ENCODE results near the gene ZNF283. TPM values are rescaled to one million over a fixed set of nuclear protein-coding genes. Genes with fewer than 3 reads are reported as not detected.
A peak's percentile ranks its signal among the peaks of the same experiment; 100 is the strongest.

Gene ZNF283
- total and polyA plus RNA-seq, 7 experiments from 2014 or later = 2.2 to 24.4 (median 6.7) TPM

DNA sequence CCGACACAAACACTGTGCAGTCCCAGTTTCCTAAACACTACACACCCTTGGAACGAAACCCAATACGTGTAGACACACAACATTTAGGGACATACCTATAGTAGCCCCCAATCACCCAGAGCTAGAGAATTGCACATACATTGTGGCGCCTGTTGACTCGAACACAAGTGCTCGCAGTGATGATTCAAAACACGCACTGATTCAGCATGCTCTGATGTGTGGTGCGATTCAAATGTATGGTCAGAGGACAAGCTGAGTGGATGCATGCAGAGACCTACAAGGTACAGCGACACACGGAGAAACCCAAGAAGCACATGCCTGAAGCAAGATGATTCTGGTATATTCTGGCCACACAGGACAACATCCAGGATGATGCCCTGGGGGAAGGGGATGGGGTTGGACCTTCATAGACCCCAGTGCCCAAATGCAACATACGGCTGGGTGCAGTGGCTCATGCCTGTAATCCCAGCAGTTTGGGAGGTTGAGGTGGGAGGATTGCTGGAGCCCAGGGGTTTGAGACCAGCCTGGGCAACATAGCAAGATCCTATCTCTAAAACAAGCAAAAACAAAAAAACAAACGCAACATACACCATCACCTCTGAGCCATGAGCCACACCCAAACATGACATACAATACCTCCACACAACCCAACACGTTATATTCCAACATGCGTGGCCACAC, 45.4 kb upstream of the ZNF283 start:
- H3K9me3 ChIP-seq (ENCODE audit: control insufficient read depth in 2 of 3, low read length in 3 of 3) = no peaks in the 10 kb centered on the region
- no peaks in the 10 kb centered on the region for H3K27me3 ChIP-seq (ENCODE audit: control insufficient read depth in 2 of 2, insufficient read depth in 2 of 2, low read length in 2 of 2)
- ChIA-PET POLR2A (interaction anchor here (0.9 to 7.9 kb wide), 2 partner anchors 16 to 25 kb away, joined by 3 to 100 read pairs; no protein-coding TSS in a partner anchor), CTCF (no interaction called here)
- Mint-ChIP-seq H3K4me1 (peaks cover 54 to 83% (median 71%) of the 10 kb centered on the region in 7 donors), H3K27me3 (no peaks in the 10 kb centered on the region), H3K36me3 (peaks cover 0 to 7% (median 0%) of the 10 kb centered on the region in 5 donors), H3K27ac (peak overlapping the region; percentile 56 to 95 (median 91)), H3K9me3 (peaks cover 0 to 2% (median 0%) of the 10 kb centered on the region in 11 donors), H3K4me3 (peak overlapping the region; percentile 66 to 87 (median 82))
- peak overlapping the region; percentile 71 for H3K27ac ChIP-seq (ENCODE audit: low read depth, low read length)
- DNase-seq (no peak), ATAC-seq (no peak)
- H3K36me3 ChIP-seq (ENCODE audit: control insufficient read depth in 2 of 3, insufficient read depth in 3 of 3, low read length in 3 of 3) = no peaks in the 10 kb centered on the region
- no peak overlapping the region for H3K4me3 ChIP-seq (ENCODE audit: low read length)
- intact Hi-C loops (cut with micrococcal nuclease) = loop anchor here (5.0 to 10.0 kb wide), 3 partner anchors 257 to 971 kb away; partner anchors contain the start of gene ETHE1 (in 1 of the 2)
- H3K4me1 ChIP-seq (ENCODE audit: control insufficient read depth in 2 of 2, insufficient read depth in 2 of 2, low read length in 2 of 2) = peaks cover 38 to 54% of the 10 kb centered on the region in 2 donors

DNA sequence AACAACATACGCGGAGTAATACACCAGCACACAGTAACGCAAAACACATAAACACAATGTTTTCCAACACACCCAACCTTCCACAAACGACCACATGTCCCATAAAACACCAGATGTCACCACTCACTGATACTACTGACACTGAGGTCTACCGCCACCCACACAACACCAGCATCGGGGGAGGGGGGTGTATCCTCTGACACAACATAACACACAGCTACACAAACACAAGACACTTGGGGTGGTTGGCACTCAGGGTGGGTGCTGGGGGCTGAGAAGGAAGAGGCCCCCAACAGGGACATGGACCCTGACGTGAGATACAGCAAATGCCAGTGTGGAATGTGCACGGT, 44.8 kb upstream of the ZNF283 start:
- no peaks in the 10 kb centered on the region for H3K9me3 Mint-ChIP-seq
- Histone ChIP-seq H3K27ac (ENCODE audit: low read depth, low read length) (peak overlapping the region; percentile 32), H3K27me3 (ENCODE audit: control insufficient read depth in 2 of 2, insufficient read depth in 2 of 2, low read length in 2 of 2) (no peaks in the 10 kb centered on the region), H3K4me1 (ENCODE audit: control insufficient read depth in 2 of 2, insufficient read depth in 2 of 2, low read length in 2 of 2) (peaks cover 35 to 49% of the 10 kb centered on the region in 2 donors), H3K4me3 (ENCODE audit: low read length) (no peak overlapping the region), H3K36me3 (ENCODE audit: control insufficient read depth in 2 of 3, insufficient read depth in 3 of 3, low read length in 3 of 3) (no peaks in the 10 kb centered on the region), H3K9me3 (ENCODE audit: control insufficient read depth in 2 of 3, low read length in 3 of 3) (no peaks in the 10 kb centered on the region)
- POLR2A ChIA-PET = interaction anchor here (0.9 kb wide), 1 partner anchor 26 kb away, joined by 3 read pairs; no protein-coding TSS in a partner anchor
- DNase-seq (no peak), ATAC-seq (no peak)
- intact Hi-C loops (cut with micrococcal nuclease) = loop anchor here (5.0 to 10.0 kb wide), 3 partner anchors 257 to 970 kb away; partner anchors contain the start of gene ETHE1 (in 1 of the 2)
- H3K36me3 Mint-ChIP-seq = peaks cover 0 to 4% (median 0%) of the 10 kb centered on the region in 5 donors
- peak overlapping the region in 8 of 10 donors; percentile 8 to 77 (median 50) for H3K4me3 Mint-ChIP-seq
- no peaks in the 10 kb centered on the region for H3K27me3 Mint-ChIP-seq
- H3K4me1 Mint-ChIP-seq = peaks cover 49 to 78% (median 66%) of the 10 kb centered on the region in 7 donors
- H3K27ac Mint-ChIP-seq = peak overlapping the region; percentile 10 to 95 (median 89)
- CTCF ChIA-PET = no interaction called here

DNA sequence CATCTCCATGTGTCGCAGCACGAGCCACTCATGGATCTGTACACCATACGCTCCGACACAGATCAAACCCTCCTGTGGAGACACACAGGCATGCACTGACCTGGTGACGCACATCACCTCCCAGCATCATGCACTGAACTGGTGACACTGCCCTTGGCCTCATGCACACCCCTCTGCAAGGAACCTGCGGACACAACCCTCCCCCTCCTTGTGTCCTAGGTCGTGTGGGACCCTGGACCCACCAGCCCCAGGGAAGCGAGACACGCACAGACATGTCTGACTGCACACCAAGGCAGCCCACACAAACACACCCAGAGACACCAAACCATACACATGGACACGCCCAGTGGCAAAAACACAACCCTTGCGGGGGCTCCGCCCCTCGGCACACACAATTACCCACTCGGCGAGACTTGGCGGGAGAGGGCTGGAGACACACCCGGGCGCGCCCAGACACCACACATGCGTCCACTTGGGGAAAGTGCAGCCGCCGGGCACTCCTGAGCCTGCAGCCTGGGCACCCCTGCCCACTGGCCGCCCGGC, 44.4 kb upstream of the ZNF283 start:
- Histone ChIP-seq H3K4me1 (ENCODE audit: control insufficient read depth in 2 of 2, insufficient read depth in 2 of 2, low read length in 2 of 2) (peaks cover 31 to 44% of the 10 kb centered on the region in 2 donors), H3K4me3 (ENCODE audit: low read length) (no peak overlapping the region), H3K27ac (ENCODE audit: low read depth, low read length) (peak overlapping the region; percentile 32), H3K9me3 (ENCODE audit: control insufficient read depth in 2 of 3, low read length in 3 of 3) (no peaks in the 10 kb centered on the region), H3K36me3 (ENCODE audit: control insufficient read depth in 2 of 3, insufficient read depth in 3 of 3, low read length in 3 of 3) (no peaks in the 10 kb centered on the region), H3K27me3 (ENCODE audit: control insufficient read depth in 2 of 2, insufficient read depth in 2 of 2, low read length in 2 of 2) (no peaks in the 10 kb centered on the region)
- ChIA-PET CTCF (interaction anchor here (1.0 kb wide), 1 partner anchor 41 kb away, joined by 4 read pairs; no protein-coding TSS in a partner anchor), POLR2A (no interaction called here)
- intact Hi-C loops (cut with micrococcal nuclease) = loop anchor here (5.0 to 10.0 kb wide), 3 partner anchors 258 to 970 kb away; partner anchors contain the start of gene ETHE1 (in 1 of the 2)
- Mint-ChIP-seq H3K27me3 (no peaks in the 10 kb centered on the region), H3K4me1 (peaks cover 44 to 73% (median 63%) of the 10 kb centered on the region in 7 donors), H3K9me3 (no peaks in the 10 kb centered on the region), H3K27ac (peak overlapping the region; percentile 10 to 95 (median 89)), H3K36me3 (peaks cover 0 to 4% (median 0%) of the 10 kb centered on the region in 5 donors), H3K4me3 (peak overlapping the region in 6 of 10 donors; percentile 4 to 77 (median 48))
- no peak for DNase-seq
- ATAC-seq = no peak

DNA sequence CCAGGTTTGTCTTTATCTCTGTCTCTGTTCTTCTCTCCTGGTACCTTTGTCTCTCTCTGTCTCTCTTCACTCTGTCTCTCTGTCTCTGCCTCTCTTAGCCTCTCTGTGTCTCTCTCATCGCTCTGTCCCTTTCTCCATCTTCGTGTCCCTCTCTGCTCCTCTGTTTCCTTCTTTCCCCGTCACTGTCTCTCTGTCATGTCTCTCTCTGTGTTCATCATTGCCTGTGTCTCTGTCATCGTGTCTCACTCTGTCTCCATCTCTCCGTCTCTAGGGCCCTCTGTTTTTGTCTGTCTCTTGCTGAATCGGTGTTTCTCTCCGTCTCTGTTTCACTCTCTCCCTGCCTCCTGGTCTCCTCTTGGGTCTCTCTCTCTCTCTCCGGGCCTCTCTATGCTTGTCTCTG, 43.5 kb upstream of the ZNF283 start:
- Mint-ChIP-seq H3K27me3 (peaks cover 0 to 1% (median under 1%) of the 10 kb centered on the region in 5 donors), H3K27ac (peak overlapping the region; percentile 91 to 98 (median 95)), H3K4me3 (peak overlapping the region; percentile 9 to 86 (median 75)), H3K4me1 (peaks cover 35 to 64% (median 54%) of the 10 kb centered on the region in 7 donors), H3K36me3 (peaks cover 0 to 4% (median 0%) of the 10 kb centered on the region in 5 donors), H3K9me3 (no peaks in the 10 kb centered on the region)
- Histone ChIP-seq H3K27me3 (ENCODE audit: control insufficient read depth in 2 of 2, insufficient read depth in 2 of 2, low read length in 2 of 2) (no peaks in the 10 kb centered on the region), H3K4me1 (ENCODE audit: control insufficient read depth in 2 of 2, insufficient read depth in 2 of 2, low read length in 2 of 2) (peaks cover 27 to 36% of the 10 kb centered on the region in 2 donors), H3K36me3 (ENCODE audit: control insufficient read depth in 2 of 3, insufficient read depth in 3 of 3, low read length in 3 of 3) (no peaks in the 10 kb centered on the region), H3K27ac (ENCODE audit: low read depth, low read length) (peak overlapping the region; percentile 72), H3K4me3 (ENCODE audit: low read length) (peak overlapping the region; percentile 10), H3K9me3 (ENCODE audit: control insufficient read depth in 2 of 3, low read length in 3 of 3) (no peaks in the 10 kb centered on the region)
- ChIA-PET POLR2A (interaction anchor here (2.3 kb wide), 1 partner anchor 18 kb away, joined by 16 read pairs; no protein-coding TSS in a partner anchor), CTCF (interaction anchor here (1.0 to 2.5 kb wide), 2 partner anchors 38 to 42 kb away, joined by 4 to 34 read pairs; no protein-coding TSS in a partner anchor)
- DNase-seq (no peak), ATAC-seq (no peak)
- intact Hi-C loops (cut with micrococcal nuclease) = loop anchor here (1.0 to 10.0 kb wide), 8 partner anchors 25 to 969 kb away; partner anchors contain the start of genes ETHE1 (in 1 of the 2), IRGQ (in 1 of the 2), SMG9 (in 1 of the 2) and ZNF576 (in 1 of the 2)

DNA sequence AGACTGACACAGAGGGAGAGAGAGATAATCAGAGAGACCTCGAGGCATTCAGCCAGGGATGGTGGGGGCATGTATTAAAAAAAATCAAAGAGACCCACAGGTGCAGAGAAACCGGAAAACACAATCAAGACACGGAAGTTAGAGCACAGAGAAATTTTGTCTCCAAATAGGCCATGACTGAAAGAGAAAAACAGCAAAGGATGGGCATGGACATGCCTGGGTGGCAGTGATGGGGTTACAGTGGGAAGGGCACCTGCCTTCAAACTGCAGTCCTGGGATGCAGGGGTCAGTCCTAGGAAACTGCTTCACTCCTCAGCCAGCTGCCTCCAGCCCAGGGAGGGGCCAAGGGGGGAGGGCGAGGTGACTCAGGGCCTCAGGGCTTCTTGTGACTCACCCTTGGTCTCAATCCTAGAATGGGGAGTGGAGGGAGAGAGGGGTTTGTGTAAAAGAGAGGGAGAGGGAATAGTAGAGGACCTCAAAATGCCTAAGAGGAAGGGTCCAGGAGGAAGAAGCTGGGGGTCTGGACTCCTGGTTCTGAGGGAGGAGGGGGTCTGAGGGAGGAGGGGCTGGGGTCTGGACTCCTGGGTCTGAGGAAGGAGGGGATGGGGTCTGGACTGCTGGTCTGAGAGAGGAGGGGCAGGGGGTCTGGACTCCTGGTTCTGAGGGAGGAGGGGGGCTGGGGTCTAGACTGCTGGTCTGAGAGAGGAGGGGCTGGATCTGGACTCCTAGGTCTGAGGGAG, 42.7 kb upstream of the ZNF283 start:
- ChIA-PET CTCF (interaction anchor here (0.8 to 2.5 kb wide), 4 partner anchors 39 to 189 kb away, joined by 3 to 34 read pairs (median 3); no protein-coding TSS in a partner anchor), POLR2A (interaction anchor here (0.6 to 2.3 kb wide), 5 partner anchors 19 to 39 kb away, joined by 3 to 16 read pairs (median 4); no protein-coding TSS in a partner anchor)
- no peaks in the 10 kb centered on the region for H3K9me3 ChIP-seq (ENCODE audit: control insufficient read depth in 2 of 3, low read length in 3 of 3)
- DNase-seq (peak; percentile 30 to 71 (median 47)), ATAC-seq (peak; percentile 50)
- H3K36me3 ChIP-seq (ENCODE audit: control insufficient read depth in 2 of 3, insufficient read depth in 3 of 3, low read length in 3 of 3) = no peaks in the 10 kb centered on the region
- H3K27me3 Mint-ChIP-seq = peaks cover 0 to 6% (median 6%) of the 10 kb centered on the region in 5 donors
- H3K4me3 Mint-ChIP-seq = peak overlapping the region; percentile 59 to 86 (median 75)
- no peaks in the 10 kb centered on the region for H3K27me3 ChIP-seq (ENCODE audit: control insufficient read depth in 2 of 2, insufficient read depth in 2 of 2, low read length in 2 of 2)
- peak overlapping the region; percentile 72 for H3K27ac ChIP-seq (ENCODE audit: low read depth, low read length)
- H3K9me3 Mint-ChIP-seq = no peaks in the 10 kb centered on the region
- H3K4me1 ChIP-seq (ENCODE audit: control insufficient read depth in 2 of 2, insufficient read depth in 2 of 2, low read length in 2 of 2) = peaks cover 21 to 30% of the 10 kb centered on the region in 2 donors
- H3K36me3 Mint-ChIP-seq = peaks cover 0 to 4% (median 0%) of the 10 kb centered on the region in 5 donors
- H3K4me3 ChIP-seq (ENCODE audit: low read length) = peak overlapping the region; percentile 12
- H3K27ac Mint-ChIP-seq = peak overlapping the region; percentile 91 to 98 (median 95)
- H3K4me1 Mint-ChIP-seq = peaks cover 32 to 57% (median 47%) of the 10 kb centered on the region in 7 donors
- intact Hi-C loops (cut with micrococcal nuclease) = loop anchor here (1.0 to 10.0 kb wide), 8 partner anchors 24 to 968 kb away; partner anchors contain the start of genes ETHE1 (in 1 of the 2), IRGQ (in 1 of the 2), SMG9 (in 1 of the 2) and ZNF576 (in 1 of the 2)
